Neural progenitor cell (in vitro differentiated cells): Measurements from ENCODE around the gene AEBP1.

Experiments
- CTCF ChIP-seq: fragments of 200-600 bp; sonication (generic); IDR thresholded peaks from 2 replicates; pipeline ENCODE4 v1.5.1; 2017; ENCODE audit warnings: antibody characterized with exemption, mild to moderate bottlenecking
- EZH2 ChIP-seq: fragments of 200-600 bp; sonication (generic); IDR thresholded peaks from 2 replicates; pipeline ENCODE4 v1.6.1; 2017; ENCODE audit warnings: antibody characterized with exemption, mild to moderate bottlenecking, moderate library complexity
- EZH2phosphoT487 ChIP-seq: fragments of 200-600 bp; sonication (generic); IDR thresholded peaks from 2 replicates; pipeline ENCODE4 v1.6.1; 2017; ENCODE audit warnings: antibody characterized with exemption

DNA sequence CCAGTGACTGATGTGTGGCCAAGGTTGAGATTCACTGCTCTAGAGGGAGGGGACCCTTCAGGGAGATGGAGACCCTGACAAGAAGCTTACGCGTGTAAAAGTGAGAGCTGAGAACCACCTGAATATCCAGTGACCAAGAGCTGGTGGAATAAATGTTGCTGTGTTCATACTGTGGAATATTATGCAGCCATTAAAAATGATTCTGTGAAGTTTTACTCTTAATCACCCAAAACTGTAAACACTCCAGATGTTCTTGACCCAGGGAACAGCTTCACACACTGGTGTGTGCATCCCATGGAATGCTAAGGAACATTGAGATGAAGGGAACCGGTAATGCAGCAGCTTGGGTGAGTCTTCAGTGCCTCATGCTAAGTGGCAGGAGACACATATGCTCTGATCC, 17.5 kb upstream of the AEBP1 start:
- TF ChIP-seq EZH2 (no peak), CTCF (no peak), EZH2phosphoT487 (no peak)
